Measurements from ENCODE around the gene RIPPLY2. TPM values are rescaled to one million over a fixed set of nuclear protein-coding genes. Genes with fewer than 3 reads are reported as not detected.

RIPPLY2 gene
- total RNA-seq = 0.74 TPM in 1 of 2 replicates, not detected in the other

GRCh38 chr6:83853178-83854000, at the start of gene RIPPLY2:
RIPPLY2 (plus strand) TSS chr6:83853360; CDS start chr6:83853417, 57 bp downstream.

GRCh38 chr6:83859410-83860358, 6.5 kb downstream of the RIPPLY2 start, which contains the start of gene CYB5R4:
CYB5R4 (plus strand) TSS chr6:83859689; CDS start chr6:83859783, 94 bp downstream.

Other genes with a start within 250 kb of the RIPPLY2 start
- gene SNAP91, start 144.3 kb upstream of the RIPPLY2 start, total RNA-seq = 0.15 TPM in 1 of 2 replicates, not detected in the other
- gene CYB5R4, start 6.3 kb downstream of the RIPPLY2 start, total RNA-seq = 7.6 and 13.3 TPM in 2 replicates
- 0.15 TPM in 1 of 2 replicates, not detected in the other for gene MRAP2, start 180.4 kb downstream of the RIPPLY2 start, total RNA-seq

Data from bronchus fibroblast of lung (primary cell).